HG03095 (cell line): Measurements from ENCODE around the gene OVOL2.
"Not testable (repeated sequence)": the region's sequence is repeated elsewhere in the genome, so short reads cannot be mapped to it uniquely, and the experiment has no call there.

Source experiments
- ATAC-seq: cut with Tn5 transposase; IDR thresholded peaks from one replicate; pipeline ENCODE4 v1.9.1; 2021; ENCODE audit warnings: moderate library complexity; ENCODE audit not compliant: unreplicated experiment

OVOL2 gene

DNA sequence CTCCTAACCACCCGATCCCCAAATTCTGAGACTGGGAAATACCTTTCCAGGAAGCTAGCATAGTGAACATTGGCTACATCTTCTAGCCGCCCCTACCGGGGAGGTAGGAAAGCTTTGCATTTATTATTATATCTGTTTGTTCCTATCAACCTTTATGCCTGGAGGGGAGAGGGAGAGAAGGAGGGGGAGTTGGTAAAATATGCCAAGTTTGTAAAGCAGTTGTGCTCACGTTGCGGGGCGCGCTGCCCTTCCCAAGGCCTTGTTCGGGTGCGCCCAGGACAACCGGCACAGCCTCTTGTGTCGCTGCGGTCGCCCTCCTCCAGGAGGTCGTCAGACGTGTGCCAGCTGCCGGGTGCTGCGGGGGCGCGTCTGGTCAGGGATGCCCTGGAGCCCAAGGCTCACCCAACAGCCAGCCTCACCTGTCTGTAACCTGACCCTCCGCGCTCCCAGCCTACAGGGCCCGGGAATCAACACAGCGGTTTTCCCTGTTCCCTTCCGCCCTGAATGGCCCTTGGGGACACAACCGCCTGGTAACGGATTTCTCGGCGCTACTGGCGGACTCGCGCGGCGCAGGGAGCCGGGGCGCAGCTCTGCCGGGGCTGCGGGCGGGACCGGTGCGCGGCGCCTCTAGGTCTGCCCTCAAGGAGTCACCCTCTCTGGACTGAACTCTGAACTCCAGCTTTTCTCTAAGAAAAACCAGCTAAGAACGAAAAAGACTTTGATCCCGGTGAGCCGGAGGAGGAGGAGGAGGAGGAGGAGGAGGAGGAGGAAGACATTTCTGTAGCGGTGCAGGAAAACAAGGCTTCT, 1.1 kb upstream of the OVOL2 start:
- no peak for ATAC-seq

DNA sequence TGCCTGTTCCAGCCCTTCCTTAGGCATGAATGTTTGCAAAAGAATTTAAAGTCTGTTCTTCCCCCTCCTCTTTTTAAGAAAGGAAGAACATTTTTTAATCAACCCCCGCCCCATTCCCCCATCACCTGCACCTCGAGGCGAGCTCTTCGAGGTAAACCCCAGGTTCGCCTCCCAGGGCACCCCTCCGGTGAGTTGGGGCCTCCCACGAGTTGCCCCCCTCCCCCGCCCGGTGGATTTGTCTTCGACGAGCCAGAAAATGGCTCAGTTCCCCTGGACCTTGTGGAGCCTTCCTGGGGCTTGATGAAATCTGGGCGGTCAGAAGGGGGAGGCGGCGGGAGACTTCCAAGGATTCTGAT, 256 bp upstream of the OVOL2 start:
- no peak for ATAC-seq

DNA sequence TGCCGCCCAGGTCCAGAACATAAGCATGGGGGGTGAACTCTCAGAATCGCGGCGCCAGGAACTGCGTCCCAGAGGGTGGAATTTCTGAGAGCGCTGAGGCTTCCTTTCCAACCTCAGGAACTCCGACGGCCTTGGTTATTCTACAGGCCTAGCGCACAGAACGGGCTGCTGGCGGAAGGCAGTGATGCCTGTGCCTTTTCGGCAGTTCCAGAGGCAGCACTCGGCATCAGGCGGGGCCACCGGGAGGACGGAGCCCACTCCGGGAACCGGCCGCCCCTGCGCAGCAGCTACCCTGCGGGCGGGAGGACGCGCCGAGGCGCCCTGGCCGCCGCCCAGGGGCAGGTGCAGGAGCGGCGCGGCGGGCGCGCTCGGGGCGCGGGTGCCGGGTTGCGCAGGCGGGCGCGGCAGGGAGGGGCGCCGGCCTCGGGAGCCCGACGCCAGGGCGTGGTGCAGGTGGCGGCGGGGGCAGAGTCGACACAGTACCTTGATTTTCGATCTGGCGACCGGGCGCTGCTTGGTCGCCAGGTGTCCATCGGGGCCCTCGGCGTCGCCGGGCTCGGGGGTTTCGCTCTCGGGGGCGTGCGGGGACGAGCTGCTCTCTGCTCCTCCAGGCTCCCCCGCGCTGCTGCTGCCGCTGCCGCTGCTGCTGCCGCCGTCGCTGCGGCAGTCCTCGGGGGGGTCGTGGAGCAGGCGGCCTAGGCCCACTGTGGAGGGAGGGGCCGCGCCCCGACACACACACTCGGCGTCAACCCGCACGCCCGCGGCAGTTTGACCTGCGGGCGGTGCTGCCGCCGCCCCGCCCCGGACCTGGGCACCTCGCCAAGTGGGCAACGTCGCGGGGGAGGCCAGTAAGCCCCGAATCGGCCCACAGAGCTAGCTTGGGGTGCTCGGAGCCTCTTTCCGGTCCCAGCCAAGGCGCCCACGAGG, 1.3 kb downstream of the OVOL2 start:
- no peak for ATAC-seq

DNA sequence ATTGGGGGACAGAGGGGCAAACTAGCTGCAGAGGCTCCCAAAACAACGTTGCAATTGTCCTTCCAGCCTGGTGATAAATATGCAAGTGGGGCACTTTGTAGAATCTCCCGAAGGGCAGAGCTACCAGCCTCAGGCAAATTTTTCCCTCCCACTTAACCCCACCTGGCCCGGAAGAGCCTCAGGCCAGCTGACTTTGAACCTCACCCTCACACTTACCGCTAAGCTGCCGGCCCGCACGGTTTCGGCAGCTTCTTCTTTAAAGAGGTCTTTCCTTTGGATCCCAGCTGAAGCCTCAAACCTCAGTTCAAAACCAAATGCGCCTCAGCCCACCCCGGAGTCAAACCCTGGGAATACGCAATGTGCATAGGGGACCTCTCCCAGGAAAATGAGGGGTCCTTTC, 2.5 kb downstream of the OVOL2 start:
- ATAC-seq: no peak

DNA sequence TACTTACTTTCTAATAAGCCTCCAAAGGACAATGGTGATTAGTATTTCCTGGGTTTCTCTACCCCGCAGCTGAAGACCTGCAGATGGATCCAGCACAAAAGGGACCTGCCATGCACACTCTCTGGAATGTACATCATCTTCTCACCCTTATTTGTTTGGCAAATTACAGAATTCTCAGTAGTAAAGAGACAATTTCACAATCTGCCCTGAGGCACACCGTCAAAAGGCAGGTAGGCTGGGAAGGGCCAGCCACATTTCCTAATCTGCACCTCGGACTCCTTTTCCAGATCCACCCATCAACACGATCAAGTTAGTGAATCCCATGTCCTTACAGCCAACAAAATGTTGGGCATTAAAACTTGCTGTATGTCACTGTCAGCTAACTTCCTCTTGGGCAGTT, 4.9 kb downstream of the OVOL2 start:
- no peak for ATAC-seq

DNA sequence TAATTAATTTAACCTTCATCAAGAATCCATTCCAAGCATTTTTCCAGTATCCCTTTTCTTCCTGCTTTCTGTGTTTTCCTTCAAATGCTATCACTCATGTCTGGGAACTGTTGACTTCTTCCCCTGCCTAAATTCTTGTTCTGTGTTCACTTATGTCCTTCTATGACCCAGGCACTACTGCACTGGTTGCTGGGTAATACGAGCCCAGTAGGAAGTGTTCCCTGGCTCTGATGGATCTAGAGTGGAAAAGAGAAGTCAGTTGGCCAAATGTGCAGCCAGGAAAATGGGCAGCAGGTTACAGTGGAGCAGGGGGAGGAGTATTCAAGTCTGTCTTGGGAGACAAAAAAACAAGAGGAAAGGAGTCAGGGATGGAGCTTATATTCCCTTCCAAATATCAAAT, 7.1 kb downstream of the OVOL2 start:
- ATAC-seq: no peak

DNA sequence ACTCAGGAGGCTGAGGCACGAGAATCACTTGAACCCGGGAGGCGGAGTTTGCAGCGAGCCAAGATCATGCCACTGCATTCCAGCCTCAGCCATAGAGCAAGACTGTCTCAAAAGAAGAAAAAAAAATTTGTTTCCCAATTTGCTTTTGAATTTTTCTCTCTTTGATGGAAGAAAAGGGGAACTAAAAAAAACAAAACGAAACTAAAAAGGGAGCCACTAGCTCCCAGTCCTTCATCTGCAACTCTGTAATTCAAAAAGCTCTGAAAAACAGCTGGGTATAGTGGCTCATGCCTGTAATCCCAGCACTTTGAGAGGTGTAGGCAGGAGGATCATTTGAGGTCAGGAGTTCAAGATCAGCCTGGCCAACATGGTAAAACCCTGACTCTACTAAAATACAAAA, 9.5 kb downstream of the OVOL2 start:
- no peak for ATAC-seq

DNA sequence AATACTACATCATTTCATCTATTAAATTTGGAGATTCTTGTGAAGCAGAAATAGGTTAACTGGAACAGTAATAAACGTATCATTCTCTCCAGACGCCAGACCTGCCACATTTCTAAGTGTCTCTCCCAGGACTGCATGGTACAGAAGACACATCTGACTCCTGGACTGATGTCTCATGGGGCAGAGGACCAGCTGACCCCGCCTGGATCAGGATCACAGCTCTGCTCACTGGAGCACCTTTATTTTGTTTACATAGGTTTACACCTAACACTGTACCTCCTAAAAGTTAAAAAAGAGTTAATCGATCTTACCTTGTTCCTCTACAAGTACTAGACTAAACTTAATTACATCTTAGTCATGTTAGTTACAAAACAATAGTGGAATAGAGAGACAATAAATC, 11.2 kb downstream of the OVOL2 start:
- ATAC-seq: no peak

DNA sequence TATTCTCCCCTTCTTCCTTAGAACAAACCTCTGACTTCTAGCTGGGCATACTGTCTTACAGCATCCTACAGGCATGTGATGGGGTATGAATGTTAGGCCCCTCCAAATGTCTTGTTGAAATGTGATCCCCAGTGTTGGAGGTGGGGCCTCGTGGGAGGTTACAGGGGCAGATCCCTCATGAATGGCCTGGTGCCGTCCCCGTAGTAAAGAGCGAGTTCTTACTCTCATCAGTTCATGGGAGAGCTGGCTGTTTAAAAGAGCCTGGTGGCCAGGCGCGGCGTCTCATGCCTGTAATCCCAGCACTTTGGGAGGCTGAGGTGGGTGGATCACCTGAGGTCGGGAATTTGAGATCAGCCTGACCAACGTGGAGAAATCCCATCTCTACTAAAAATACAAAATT, 15.5 kb downstream of the OVOL2 start:
- no peak for ATAC-seq

DNA sequence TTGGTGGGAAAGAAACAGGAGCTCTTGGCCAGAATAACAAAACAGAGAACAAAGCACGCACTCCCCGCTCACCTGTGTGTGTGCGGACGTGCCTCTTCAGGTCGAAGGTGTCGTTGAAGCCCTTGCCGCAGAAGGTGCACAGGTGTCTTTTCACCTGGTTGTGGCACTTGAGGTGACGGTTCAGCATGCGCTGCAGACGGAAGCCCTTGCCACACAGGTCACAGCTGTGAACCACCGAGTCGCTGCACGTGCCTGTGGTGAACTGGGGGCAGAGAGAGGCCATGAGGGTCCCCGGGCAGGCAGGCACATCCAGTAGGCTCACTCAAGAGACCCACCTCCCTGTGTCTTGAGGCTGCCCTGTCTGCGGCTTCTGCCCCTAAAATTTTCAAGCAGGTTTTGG, 16.3 kb downstream of the OVOL2 start:
- no peak for ATAC-seq

DNA sequence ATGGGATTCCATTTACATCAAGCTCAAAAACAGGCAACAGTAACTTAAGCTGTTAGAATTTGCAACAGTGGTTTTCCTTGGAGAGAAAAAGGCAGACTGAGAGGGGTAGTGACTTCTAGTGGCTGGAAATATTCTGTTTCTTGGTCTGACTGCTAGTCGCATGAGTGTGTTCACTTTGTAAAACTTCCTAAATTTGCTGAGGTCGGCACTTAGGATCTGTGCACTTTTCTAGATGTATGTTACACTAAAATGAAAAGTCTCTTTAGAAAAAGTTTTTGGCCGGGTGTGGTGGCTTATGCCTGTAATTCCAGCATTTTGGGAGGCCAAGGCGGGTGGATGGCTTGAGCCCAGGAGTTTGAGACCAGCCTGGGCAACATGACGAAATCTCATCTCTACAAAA, 18.7 kb downstream of the OVOL2 start:
- ATAC-seq: no peak

DNA sequence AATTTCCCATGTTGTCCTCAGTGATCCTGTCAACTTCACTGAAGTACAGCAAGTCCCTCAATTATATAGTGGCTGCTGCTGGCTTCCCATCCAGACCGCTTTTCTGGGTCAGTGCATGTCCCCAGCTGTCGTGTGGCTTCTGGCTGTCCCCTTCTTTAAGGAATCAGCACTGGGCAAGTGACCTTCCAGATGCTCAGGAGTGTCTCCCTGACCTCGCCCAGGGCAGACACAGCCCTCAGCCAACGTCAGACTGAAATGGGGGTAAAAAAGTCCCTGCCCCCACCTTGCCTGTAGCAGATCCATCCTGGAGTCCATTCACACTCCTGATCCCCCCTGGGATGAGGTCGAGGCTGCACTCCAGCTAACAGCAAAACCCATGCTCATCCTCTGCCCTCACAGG, 23.7 kb downstream of the OVOL2 start:
- ATAC-seq: no peak

DNA sequence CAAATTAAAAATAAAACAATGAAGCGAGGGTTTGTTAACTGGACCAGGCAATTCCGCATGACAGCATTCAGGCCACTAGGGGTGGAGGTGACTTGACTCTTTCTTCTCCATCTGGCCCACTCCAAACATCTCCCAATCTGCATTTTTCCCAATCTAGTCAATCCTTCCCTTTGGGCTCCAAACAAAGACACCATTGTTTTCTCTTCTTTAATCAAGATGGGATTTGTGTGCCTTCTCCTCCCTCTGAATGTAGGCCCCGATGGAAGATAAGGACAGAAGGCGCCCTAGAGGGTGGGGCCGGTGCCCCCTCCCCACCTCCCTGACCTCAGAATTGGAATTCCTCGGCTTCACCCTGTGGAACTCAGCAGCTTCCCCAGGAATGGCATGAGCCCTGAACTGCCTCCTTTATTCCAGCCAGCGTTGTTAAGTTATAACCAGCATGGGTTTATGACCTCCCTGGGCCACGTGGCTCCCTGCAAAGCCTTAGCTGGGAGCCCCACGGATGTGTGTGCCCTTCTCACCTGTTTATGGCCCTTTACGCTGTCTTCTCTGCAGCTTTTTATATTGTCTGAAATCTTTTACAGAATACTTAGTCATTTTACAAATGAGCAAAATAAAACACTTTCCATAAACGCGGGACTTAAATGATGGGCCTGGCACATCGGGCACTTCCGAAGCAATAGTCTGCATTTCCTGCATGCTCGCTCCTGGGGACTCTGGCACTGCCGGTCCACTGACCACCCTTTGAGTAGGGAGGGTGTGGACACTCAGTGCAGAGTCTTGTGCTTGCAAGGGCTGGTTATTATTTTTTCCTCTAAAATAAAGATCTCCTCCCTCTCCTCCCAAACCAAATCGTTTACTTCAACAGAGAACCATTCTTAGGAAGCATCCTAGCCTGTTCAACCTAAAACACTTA, 24.5 kb downstream of the OVOL2 start:
- ATAC-seq: no peak

DNA sequence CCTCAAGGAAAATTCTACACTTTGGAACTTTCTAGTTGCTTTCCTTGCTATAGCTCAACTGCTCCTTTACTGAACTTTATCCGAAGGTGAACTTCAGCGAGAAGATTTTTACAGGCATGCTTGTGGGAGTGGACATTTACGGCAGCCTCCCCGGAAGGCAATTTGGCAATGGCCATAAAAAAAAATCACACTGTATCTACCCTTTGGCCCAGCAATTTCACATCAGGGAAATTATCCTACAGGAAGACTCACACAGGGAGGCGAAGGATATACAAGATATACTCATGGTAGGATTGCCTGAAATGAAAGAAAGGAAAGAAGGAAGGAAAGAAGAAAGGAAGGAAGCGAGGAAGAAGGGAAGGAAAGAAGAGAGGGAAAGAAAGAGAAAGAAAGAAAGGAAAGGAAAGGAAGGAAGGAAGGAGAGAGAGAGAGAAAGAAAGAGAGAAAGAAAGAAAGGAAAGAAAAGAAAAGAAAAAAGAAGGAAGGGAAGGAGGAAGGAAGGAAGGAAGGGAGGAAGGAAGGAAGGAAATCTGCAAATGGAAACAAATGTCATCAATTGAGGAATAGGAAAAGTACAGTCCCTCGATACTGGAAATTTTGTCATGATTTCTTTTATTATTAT, 25.7 kb downstream of the OVOL2 start:
- ATAC-seq: no peak

DNA sequence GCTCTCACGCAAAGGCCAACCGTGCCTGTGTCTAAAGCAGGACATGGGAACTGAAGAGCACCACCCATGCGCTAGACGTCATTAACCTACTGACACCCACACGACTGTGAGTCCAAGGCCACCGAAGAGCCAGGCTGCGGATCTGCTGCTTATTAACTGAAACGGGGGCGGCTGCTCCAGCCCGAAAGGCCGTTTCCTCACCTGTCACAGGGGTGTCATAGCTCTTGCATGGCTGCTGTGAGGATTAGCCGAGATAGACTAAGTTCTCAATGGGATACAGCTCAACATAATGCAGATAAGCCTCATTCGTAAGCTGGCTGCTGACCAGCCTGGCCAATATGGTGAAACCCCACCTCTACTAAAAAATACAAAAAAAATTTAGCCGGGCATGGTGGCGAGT, 26.7 kb downstream of the OVOL2 start:
- ATAC-seq: no peak

DNA sequence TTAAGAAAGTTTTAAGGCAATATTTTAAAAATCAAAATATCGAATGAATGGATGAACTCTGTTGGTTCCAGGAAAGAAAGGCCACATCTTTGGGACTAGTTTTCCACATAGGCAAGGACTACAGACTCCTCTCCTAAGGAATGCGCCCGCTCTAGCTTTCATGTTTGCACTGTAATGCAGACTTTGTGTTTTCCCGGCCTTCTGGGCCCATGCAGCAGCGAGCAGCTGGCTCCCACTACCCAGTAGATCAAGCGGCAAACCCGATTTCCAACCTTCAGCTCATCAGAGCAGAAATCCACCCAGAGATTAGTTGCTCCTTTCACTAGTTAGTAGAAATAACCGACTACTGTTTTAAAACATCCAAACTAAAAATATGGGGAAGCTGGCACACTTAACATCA, 27.7 kb downstream of the OVOL2 start:
- ATAC-seq: no peak

DNA sequence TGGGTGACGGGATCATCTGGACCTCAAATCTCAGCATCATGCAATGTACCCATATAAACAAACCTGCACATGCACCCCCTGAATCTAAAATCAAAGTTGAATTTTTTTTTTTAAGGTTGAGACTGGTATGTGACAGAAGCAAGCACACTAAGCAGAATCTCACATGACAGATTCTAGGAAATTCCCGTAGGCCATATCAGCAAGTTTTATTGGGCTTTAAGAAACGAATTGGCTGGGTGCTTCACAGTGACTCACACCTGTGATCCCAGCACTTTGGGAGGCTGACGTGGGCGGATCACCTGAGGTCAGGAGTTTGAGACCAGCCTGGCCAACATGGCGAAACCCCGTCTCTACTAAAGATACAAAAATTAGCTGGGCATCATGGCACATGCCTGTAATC, 30.7 kb downstream of the OVOL2 start:
- not testable (repeated sequence) for ATAC-seq

DNA sequence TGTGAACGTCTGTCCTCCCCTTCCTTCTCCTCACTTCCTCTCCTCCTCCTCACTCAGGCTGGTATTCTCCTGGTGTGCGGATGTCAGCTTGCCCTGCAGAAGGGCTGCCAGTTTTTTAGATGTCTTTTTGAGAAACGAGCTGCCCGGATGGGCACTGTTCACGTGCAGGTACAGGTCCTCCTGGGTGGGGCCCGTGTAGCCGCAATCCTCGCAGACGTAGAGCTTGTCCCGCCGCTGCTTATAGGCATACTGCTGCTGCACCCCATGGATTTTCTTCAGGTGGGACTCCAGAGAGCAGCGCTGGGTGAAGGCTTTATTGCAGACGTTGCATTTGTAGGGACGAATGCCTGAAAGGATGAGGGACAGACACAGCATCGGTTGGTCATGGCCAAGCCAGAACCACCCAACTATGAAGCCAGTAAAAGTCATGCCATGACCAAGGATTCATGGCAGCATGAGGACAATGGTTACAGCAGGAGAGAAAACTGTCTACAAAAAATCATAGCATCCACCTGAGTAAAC, 33.0 kb downstream of the OVOL2 start:
- no peak for ATAC-seq

DNA sequence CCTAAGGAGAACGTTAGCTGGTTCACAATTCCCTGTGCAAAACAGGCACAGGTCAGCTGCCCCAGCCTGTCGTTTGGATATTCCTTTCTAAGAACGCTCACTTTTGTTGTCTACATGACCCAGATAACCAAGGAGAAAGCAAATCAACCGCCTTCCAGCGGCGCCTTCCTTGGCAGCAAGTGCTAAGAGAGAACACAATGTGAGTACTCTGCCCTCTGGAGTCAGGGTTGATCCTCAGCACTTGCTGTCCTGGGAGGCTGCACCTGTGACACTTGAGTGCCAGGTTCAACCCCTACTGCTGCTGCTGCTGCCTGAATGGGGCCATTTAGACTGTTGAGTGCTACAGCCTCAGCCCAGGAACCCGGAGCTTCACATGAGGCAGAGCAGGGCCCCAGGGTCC, 36.8 kb downstream of the OVOL2 start:
- no peak for ATAC-seq

DNA sequence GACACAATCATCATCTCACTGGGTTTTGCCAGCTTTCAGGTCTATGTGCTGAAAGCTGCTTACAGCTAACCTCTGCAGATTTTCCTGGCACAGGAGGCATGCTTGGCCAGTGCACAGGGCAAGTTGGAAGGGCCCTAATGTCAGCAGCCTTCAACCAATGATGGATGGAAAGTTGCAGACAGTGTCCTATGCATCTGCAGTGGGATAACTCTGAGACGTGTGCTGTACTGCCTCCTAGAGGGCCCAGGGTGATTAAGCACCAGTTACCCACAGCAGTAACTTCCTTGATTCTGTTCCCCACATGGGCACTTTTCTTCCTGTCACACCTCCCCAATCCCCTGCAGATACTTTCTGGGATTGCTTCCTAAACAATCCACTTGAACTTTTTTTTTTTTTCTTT, 38.6 kb downstream of the OVOL2 start:
- ATAC-seq: no peak

DNA sequence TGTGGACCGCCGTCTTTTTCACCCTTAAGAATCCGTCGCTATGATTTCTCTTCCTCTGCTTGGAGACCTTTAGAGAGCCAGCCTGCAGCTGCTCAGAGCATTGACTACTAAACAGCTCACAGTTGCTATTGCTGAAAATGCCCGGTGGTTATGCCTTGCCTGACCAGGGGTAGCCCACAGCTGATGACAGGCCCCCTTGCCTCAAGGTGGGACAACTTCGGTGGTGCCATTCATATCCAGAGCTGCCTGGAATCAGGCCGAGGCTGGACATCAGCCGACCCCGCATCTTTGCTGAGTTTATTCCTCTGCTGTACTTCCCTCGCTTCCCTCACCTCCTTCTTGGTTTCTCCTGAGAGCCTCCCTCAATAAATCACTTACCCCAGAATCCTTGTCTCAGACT, 39.6 kb downstream of the OVOL2 start:
- ATAC-seq: no peak
